Neural progenitor cell (in vitro differentiated cells): Measurements from ENCODE around the gene PPARG.

ENCODE experiments used
- CTCF ChIP-seq: fragments of 200-600 bp; sonication (generic); IDR thresholded peaks from 2 replicates; pipeline ENCODE4 v1.5.1; 2017; ENCODE audit warnings: antibody characterized with exemption, mild to moderate bottlenecking
- EZH2 ChIP-seq: fragments of 200-600 bp; sonication (generic); IDR thresholded peaks from 2 replicates; pipeline ENCODE4 v1.6.1; 2017; ENCODE audit warnings: antibody characterized with exemption, mild to moderate bottlenecking, moderate library complexity
- EZH2phosphoT487 ChIP-seq: fragments of 200-600 bp; sonication (generic); IDR thresholded peaks from 2 replicates; pipeline ENCODE4 v1.6.1; 2017; ENCODE audit warnings: antibody characterized with exemption

- no peak for TF ChIP-seq CTCF
- no peak for TF ChIP-seq EZH2
- TF ChIP-seq EZH2phosphoT487, result no peak
Observed at GRCh38 chr3:12280357-12280806, 8.5 kb upstream of the PPARG start.
